AG08396 (cell line): ENCODE data around the gene TRA2B.

Source experiments
- DNase-seq: peaks from one replicate; pipeline ENCODE4 v3.0.0; 2012; ENCODE audit warnings: low spot score, mixed read lengths

Gene TRA2B

GRCh38 chr3:185950728-185951127 is 12.9 kb upstream of the TRA2B start:
- no peak for DNase-seq

DNA sequence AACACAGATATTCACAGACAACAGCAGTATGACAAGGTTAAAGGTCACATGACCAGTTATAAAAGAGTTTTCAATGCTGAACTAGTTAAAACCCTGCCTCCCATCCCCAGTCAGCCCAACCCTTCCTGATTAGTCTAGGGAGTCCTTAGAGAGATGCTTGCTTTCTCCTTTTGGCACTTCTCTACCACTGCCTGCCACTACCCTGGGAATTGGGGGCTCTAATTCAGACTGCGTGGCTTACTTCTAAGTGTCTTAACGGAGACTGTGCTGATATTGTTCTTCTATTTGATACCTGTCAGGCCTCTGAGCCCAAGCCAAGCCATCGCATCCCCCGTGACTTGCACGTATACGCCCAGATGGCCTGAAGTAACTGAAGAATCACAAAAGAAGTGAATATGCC is 11.7 kb upstream of the TRA2B start:
- DNase-seq = no peak

- no peak for DNase-seq
Measured at GRCh38 chr3:185948292-185948691, 10.5 kb upstream of the TRA2B start.

DNA sequence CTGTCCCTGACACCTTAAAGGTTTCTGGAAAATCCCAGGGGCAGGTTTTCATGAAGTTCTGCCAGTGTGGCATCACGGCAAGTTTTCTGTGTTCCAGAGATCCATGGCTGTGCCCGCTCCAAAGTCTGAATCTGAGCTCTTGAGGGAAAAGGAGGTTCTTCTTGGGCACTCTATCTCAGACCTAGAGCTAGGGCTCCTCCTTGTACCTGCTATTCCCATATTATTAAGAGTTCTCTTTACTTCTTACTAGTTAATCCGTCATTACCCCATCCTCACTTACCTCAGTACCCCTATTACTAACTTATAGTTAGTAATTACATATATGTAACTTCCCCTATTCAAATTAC is 5.9 kb upstream of the TRA2B start:
- DNase-seq = no peak

DNA sequence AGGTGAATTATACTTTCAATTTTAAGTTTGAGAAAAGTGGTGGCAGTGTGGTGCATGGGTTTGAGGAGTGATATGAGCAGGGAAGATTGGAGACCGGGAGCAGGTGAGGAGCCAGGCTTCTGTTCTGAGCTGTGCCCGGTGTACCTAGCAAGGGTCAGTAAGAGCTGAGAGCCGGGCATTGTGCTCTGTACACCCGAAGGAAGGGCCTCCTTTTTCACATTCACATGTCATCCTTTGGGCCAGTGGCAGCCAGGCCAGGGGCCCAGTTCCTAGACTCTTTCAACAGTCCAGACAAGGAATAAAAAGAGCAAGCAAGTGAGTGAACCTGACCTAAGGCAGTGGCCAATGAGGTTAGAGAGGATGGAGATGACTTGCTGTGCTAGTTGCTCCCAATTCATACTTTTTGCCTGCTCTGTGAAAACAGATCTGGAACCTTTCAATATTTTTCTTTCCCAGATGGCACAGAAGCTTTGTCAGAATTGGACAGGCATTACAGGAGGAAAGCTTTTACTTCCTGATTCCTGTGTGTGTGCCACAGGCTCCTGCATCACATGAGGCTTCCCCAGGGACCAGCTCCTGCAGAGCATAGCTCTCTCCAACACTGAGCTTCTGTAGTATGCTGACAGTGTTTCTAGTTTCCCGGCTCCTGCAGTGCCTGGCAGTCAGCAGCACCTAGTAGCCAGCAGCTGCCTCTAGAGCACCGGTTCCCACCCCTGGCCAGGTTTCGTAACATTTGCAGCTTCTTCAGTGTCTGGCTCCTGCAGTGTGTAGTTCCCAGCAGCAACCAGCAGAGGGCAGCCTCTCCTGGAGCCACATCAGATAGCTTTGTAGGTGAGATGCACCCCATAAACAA is 5.3 kb upstream of the TRA2B start:
- DNase-seq = peak; percentile 77

DNA sequence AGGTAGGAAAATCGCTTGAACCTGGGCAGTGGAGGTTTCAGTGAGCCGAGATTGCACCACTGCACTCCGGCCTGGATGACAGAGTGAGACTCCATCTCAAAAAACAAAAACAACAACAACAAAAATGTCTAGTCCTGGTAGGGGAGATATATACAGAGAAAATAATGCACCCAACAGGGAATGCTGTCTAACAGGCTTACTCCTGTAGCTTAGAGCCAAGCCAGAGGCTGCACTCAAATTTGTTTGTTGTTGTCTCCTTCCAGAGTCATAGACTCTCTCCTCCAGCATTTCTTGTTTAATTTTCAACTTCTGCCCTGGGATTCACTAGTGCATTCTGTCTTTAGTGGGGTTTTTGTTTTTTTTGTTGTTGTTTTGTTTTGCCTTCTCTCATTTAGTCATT is 4.6 kb upstream of the TRA2B start:
- no peak for DNase-seq

GRCh38 chr3:185940951-185941350 is 3.1 kb upstream of the TRA2B start:
- no peak for DNase-seq

- no peak for DNase-seq
Measured at GRCh38 chr3:185939721-185940120, 1.9 kb upstream of the TRA2B start.

GRCh38 chr3:185936814-185937688 is 763 bp downstream of the TRA2B start:
- DNase-seq = peak; percentile 85

DNA sequence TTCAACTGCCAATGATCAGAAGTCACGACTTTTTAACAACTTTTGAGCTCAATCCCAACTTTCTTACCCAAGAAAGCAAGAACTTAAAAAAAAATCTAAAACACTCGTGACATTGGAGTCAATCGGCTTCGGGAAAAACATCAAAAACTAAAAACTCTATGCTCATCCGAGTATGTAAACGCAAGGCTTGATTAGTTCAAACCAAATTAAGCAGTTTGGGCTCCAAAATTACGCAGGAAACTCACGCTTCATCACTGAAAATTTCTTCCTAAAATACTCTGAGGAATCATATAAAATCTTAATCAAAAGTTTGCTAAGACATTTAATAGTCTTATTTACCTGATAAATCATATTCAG is 1.6 kb downstream of the TRA2B start:
- DNase-seq = no peak

- no peak for DNase-seq
Measured at GRCh38 chr3:185935465-185936272, 2.1 kb downstream of the TRA2B start.

GRCh38 chr3:185934767-185935464 is 2.9 kb downstream of the TRA2B start:
- DNase-seq = no peak

GRCh38 chr3:185934174-185934557 is 3.6 kb downstream of the TRA2B start:
- no peak for DNase-seq

DNA sequence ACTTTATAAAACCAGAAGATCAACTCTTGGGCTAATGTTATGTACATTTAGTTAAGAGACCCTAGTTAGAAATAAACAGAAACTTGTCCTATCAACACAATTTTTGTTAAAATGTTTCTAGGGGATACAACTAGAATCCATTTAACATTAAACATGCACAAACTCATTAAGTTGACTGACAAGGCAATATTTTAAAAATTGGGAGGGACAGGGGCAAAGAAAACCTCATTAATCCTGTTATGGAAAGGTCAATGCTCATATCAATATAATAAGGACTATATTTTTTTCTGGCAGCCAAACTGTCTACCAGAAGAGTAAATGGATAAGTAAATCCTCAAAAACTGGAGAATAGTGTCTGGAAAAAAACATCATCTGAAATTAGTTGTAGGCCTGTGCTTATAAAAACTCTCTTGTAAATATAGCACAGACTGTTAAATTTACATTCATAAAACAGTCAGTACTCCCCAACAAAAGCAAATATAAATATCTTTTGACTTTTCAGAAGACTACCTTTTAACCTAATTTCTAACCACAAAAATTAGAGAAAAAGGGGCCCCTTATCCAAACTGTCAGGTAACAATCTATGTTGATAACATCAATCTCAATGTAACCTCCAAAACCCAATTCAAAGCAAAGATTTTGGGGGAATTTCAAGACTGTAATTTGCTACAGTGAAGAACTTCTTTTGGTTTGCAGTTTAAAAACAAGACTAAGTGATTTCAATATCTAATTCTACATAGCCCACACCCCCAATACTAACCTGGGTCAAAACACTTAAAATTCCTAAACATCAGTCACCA is 4.2 kb downstream of the TRA2B start:
- DNase-seq = no peak

GRCh38 chr3:185931777-185932612 is 5.8 kb downstream of the TRA2B start:
- DNase-seq = no peak

DNA sequence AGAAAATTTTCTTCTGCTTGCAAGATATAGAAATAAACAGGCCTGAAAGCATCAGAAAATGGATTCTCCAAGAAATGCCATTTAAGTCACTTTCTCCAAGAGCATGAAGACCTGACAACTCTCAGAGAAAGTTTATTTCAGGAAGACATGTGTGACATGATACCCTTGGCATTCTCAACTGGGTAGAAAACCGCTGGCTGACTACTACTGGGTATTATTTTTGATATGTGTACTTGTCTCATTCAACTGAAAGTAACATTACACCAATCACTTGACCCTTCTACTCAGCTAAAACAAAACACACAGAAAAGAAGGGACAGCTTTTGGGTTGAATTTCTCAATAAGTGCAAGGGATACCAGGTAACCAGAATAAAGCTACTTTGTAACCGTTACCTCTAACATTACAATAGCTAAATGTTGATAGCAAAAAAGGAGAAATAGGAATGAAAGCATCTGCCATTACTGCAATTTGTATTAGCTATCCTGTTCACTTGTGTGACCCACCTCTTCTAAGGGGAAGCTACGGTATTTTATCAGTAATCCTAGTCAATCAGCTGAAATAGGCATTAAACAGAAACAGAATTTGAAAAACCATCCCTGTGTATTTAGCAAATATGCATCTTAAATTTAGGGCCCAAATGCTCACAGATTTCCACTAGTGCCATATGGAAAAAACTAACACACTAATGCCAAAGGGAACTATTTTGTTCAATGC is 7.3 kb downstream of the TRA2B start:
- DNase-seq = no peak

GRCh38 chr3:185929192-185930151 is 8.3 kb downstream of the TRA2B start:
- no peak for DNase-seq

GRCh38 chr3:185928496-185928895 is 9.3 kb downstream of the TRA2B start:
- no peak for DNase-seq
